ENCODE data around the gene RNU1-2.

GRCh38 chr1:16922466-16922865 is 26.7 kb downstream of the RNU1-2 start:
- TF ChIP-seq CTCF (IDR thresholded peaks at IDR 0.05): no peak
- TF ChIP-seq POLR2A (IDR thresholded peaks at IDR 0.05): no peak
- no peak for TF ChIP-seq EP300 (IDR thresholded peaks at IDR 0.05)

Measured in suprapubic skin (tissue), 3 donors.